Measurements from ENCODE around the gene ISM1.

- no peak for TF ChIP-seq FOXM1 (IDR thresholded peaks at IDR 0.05; ENCODE audit: borderline replicate concordance, low read depth)
- TF ChIP-seq YY1 (IDR thresholded peaks at IDR 0.05; ENCODE audit: low read depth), result no peak
Observed at GRCh38 chr20:13270211-13270610, 49.1 kb downstream of the ISM1 start.
